IMR-90 (cell line): ENCODE results near the gene CBFA2T3. TPM values are rescaled to one million over a fixed set of nuclear protein-coding genes. Genes with fewer than 3 reads are reported as not detected.

Source experiments
- ATAC-seq: fragments of 200-7000 bp; cut with Tn5 transposase; 2 replicates; pipeline ENCODE4 v1.9.1; 2020; ENCODE audit warnings: low read depth, mild to moderate bottlenecking, moderate library complexity
- BruUV-seq: library from RNA; stranded (reverse); fragments of 400-500 nt; replicated peaks from 2 replicates; lab custom pipeline; 2021; lab: Mats Ljungman, UMichigan
- CTCF ChIA-PET: fragments of 300-600 bp; formaldehyde crosslinking; extraction: SDS; loops from one replicate; lab custom pipeline; 2021; ENCODE audit warnings: antibody characterized with exemption; lab: Yijun Ruan, JAX
- POLR2A ChIA-PET: fragments of 300-600 bp; sonication (Branson Sonifier 250); formaldehyde crosslinking; loops from one replicate; lab custom pipeline; 2022; ENCODE audit warnings: antibody characterized with exemption; ENCODE audit not compliant: unreplicated experiment; lab: Charles Lee
- DNase-seq: peaks from one replicate; pipeline ENCODE4 v3.0.0; 2013
- H2AFZ ChIP-seq: replicated peaks from 2 replicates; pipeline ENCODE3; 2013; ENCODE audit warnings: low read length, mild to moderate bottlenecking; ENCODE audit not compliant: poor library complexity
- H2AK5ac ChIP-seq: 2 replicates; pipeline ENCODE4 v1.6.1; 2013; ENCODE audit warnings: low read depth, low read length, inconsistent platforms
- H2AK9ac ChIP-seq: replicated peaks from 2 replicates; pipeline ENCODE3; 2013; ENCODE audit warnings: mild to moderate bottlenecking, low read depth, low read length, moderate library complexity; ENCODE audit not compliant: poor library complexity
- H2BK120ac ChIP-seq: 2 replicates; pipeline ENCODE4 v1.6.1; 2013; ENCODE audit warnings: low read depth, low read length, inconsistent platforms
- H2BK15ac ChIP-seq: 3 replicates; pipeline ENCODE4 v1.6.1; 2013; ENCODE audit warnings: low read depth, low read length, inconsistent platforms
- H2BK20ac ChIP-seq: 2 replicates; pipeline ENCODE4 v1.6.1; 2013; ENCODE audit warnings: low read depth, mild to moderate bottlenecking, inconsistent platforms, low read length, moderate library complexity
- H2BK5ac ChIP-seq: 2 replicates; pipeline ENCODE4 v1.6.1; 2013; ENCODE audit warnings: mild to moderate bottlenecking, low read depth, low read length, inconsistent platforms; ENCODE audit not compliant: poor library complexity, severe bottlenecking
- H3K14ac ChIP-seq: replicated peaks from 2 replicates; pipeline ENCODE4 v1.6.1; 2013; ENCODE audit warnings: low read depth, low read length, inconsistent platforms
- H3K18ac ChIP-seq: 2 replicates; pipeline ENCODE4 v1.6.1; 2013; ENCODE audit warnings: low read depth, low read length, control low read depth
- H3K23ac ChIP-seq: 2 replicates; pipeline ENCODE4 v1.6.1; 2013; ENCODE audit warnings: low read depth, low read length, inconsistent platforms
- H3K27ac ChIP-seq: 2 replicates; pipeline ENCODE4 v1.5.1; 2013; ENCODE audit warnings: mild to moderate bottlenecking, control low read depth, low read length; ENCODE audit not compliant: insufficient read depth
- H3K27me3 ChIP-seq: 2 replicates; pipeline ENCODE4 v1.6.1; 2013; ENCODE audit warnings: low read length; ENCODE audit not compliant: control insufficient read depth, insufficient read depth
- H3K36me3 ChIP-seq: 2 replicates; pipeline ENCODE4 v1.6.1; 2013; ENCODE audit warnings: low read length, mixed read lengths; ENCODE audit not compliant: control insufficient read depth, insufficient read depth
- H3K4ac ChIP-seq: 2 replicates; pipeline ENCODE4 v1.6.1; 2013; ENCODE audit warnings: low read depth, low read length, inconsistent platforms
- H3K4me1 ChIP-seq: 2 replicates; pipeline ENCODE4 v1.6.1; 2013; ENCODE audit warnings: low read length, mixed read lengths; ENCODE audit not compliant: control insufficient read depth, insufficient read depth
- H3K4me2 ChIP-seq: 2 replicates; pipeline ENCODE4 v1.6.1; 2013; ENCODE audit warnings: low read depth, mild to moderate bottlenecking, control low read depth, low read length, moderate library complexity
- H3K4me3 ChIP-seq: 2 replicates; pipeline ENCODE4 v1.5.1; 2013; ENCODE audit warnings: low read depth, mild to moderate bottlenecking, control low read depth, low read length, moderate library complexity; ENCODE audit not compliant: insufficient read depth
- H3K56ac ChIP-seq: 2 replicates; pipeline ENCODE4 v1.6.1; 2013; ENCODE audit warnings: low read length, inconsistent platforms; ENCODE audit not compliant: insufficient read depth; ENCODE audit errors: extremely low read depth
- H3K79me1 ChIP-seq, 2 experiments: 2 replicates each; pipeline ENCODE4 v1.6.1; 2013; ENCODE audit warnings: low read length in 2 of 2, inconsistent platforms in 1 of 2, low read depth in 1 of 2
- H3K9ac ChIP-seq: 2 replicates; pipeline ENCODE4 v1.6.1; 2013; ENCODE audit warnings: low read depth, low read length, control low read depth
- H3K9me1 ChIP-seq: 2 replicates; pipeline ENCODE4 v1.6.1; 2013; ENCODE audit warnings: low read length, inconsistent platforms; ENCODE audit not compliant: insufficient read depth
- H3K9me3 ChIP-seq: 2 replicates; pipeline ENCODE4 v1.6.1; 2013; ENCODE audit warnings: low read length; ENCODE audit not compliant: control insufficient read depth, insufficient read depth
- H4K20me1 ChIP-seq: 2 replicates; pipeline ENCODE4 v1.6.1; 2013; ENCODE audit warnings: low read length, inconsistent platforms; ENCODE audit not compliant: insufficient read depth
- H4K5ac ChIP-seq: 2 replicates; pipeline ENCODE4 v1.6.1; 2013; ENCODE audit warnings: mild to moderate bottlenecking, low read depth, low read length, control low read depth
- H4K8ac ChIP-seq, 2 experiments: 2 replicates each; pipeline ENCODE4 v1.6.1; 2013; ENCODE audit warnings: low read depth in 2 of 2, low read length in 2 of 2, control low read depth in 1 of 2, inconsistent platforms in 1 of 2
- H4K91ac ChIP-seq: 2 replicates; pipeline ENCODE4 v1.6.1; 2013; ENCODE audit warnings: low read depth, low read length, inconsistent platforms; ENCODE audit not compliant: insufficient read depth
- BHLHE40 ChIP-seq: fragments of 150-350 bp; IDR thresholded peaks from 2 replicates; pipeline ENCODE4 v1.6.1; 2016; ENCODE audit warnings: mild to moderate bottlenecking, low read depth, low read length
- CEBPB ChIP-seq: IDR thresholded peaks from 2 replicates; pipeline ENCODE4 v1.6.1; 2012; ENCODE audit warnings: low read depth, low read length, improper control_type of control experiment
- CHD1 ChIP-seq: IDR thresholded peaks from 2 replicates; pipeline ENCODE4 v1.6.1; 2012; ENCODE audit warnings: low read depth, low read length, improper control_type of control experiment
- FOS ChIP-seq: fragments of 150-350 bp; IDR thresholded peaks from 2 replicates; pipeline ENCODE4 v1.6.1; 2016; ENCODE audit warnings: low read depth, low read length
- MAFK ChIP-seq: IDR thresholded peaks from 2 replicates; pipeline ENCODE4 v1.6.1; 2012; ENCODE audit warnings: low read depth, low read length, improper control_type of control experiment
- MAZ ChIP-seq: IDR thresholded peaks from 2 replicates; pipeline ENCODE4 v1.6.1; 2012; ENCODE audit warnings: low read depth, mild to moderate bottlenecking, low read length, improper control_type of control experiment, moderate library complexity, borderline replicate concordance
- MXI1 ChIP-seq: IDR thresholded peaks from 2 replicates; pipeline ENCODE4 v1.6.1; 2012; ENCODE audit warnings: low read depth, mild to moderate bottlenecking, low read length, moderate library complexity, borderline replicate concordance
- NFE2L2 ChIP-seq: fragments of 150-350 bp; IDR thresholded peaks from 2 replicates; pipeline ENCODE4 v1.6.1; 2016; ENCODE audit warnings: low read depth, mild to moderate bottlenecking, low read length
- POLR2A ChIP-seq: IDR thresholded peaks from 2 replicates; pipeline ENCODE4 v1.6.1; 2012; ENCODE audit warnings: mild to moderate bottlenecking, low read depth, low read length
- RAD21 ChIP-seq: IDR thresholded peaks from 2 replicates; pipeline ENCODE4 v1.6.1; 2012; ENCODE audit warnings: low read length, improper control_type of control experiment
- RFX5 ChIP-seq: IDR thresholded peaks from 2 replicates; pipeline ENCODE4 v1.8.0; 2012; ENCODE audit warnings: low read depth, mild to moderate bottlenecking, low read length, moderate library complexity
- SMC3 ChIP-seq: fragments of 150-350 bp; IDR thresholded peaks from 2 replicates; pipeline ENCODE4 v1.6.1; 2016; ENCODE audit warnings: low read depth, mild to moderate bottlenecking, antibody characterized with exemption, low read length, moderate library complexity
- WGBS, 2 experiments: methylation state at CpG; one replicate each; pipeline versions ENCODE4 v1.1.5 to v1.1.7; 2013; ENCODE audit warnings: missing lambda C conversion rate in 2 of 2; ENCODE audit not compliant: insufficient read length in 1 of 2; ENCODE audit errors: extremely low coverage in 2 of 2; 5-methylcytosine and 5-hydroxymethylcytosine counted together
- dilution Hi-C: fragments of 300-500 bp; cut with HindIII; formaldehyde crosslinking; loops from one replicate; pipeline ENCODE4 v1.14.3; 2018; ENCODE audit warnings: low sequenced_read_pairs; ENCODE audit not compliant: unreplicated experiment
- in situ Hi-C: fragments of 300-500 bp; cut with MboI; formaldehyde crosslinking; loops from 3 replicates; pipeline ENCODE4 v1.14.3; 2019; ENCODE audit warnings: low sequenced_read_pairs, inconsistent platforms, mixed read lengths
- intact Hi-C: fragments of 100-400 bp; cut with micrococcal nuclease; formaldehyde crosslinking; loops from 2 replicates; pipeline ENCODE4 v1.10.0; 2022
- polyA plus RNA-seq, 3 experiments: library from polyadenylated mRNA; depleted of rRNA; stranded (reverse); fragments of >200 nt; gene quantifications; 2 replicates each; pipeline ENCODE4 v1.2.3, GENCODE V29; 2012; ENCODE audit warnings: low replicate concordance in 1 of 3
- total RNA-seq: library from RNA; depleted of rRNA; stranded (reverse); fragments of >200 nt; gene quantifications from 2 replicates; pipeline ENCODE4 v1.2.3, GENCODE V29; 2012
- TF ChIP-seq, protein P1 (sequence below): conservative IDR thresholded peaks from 2 replicates; pipeline ENCODE4 v1.5.1; 2012; ENCODE audit warnings: mild to moderate bottlenecking, low read depth, low read length, improper control_type of control experiment
- TF ChIP-seq, protein P2 (sequence below): fragments of 150-350 bp; IDR thresholded peaks from 2 replicates; pipeline ENCODE4 v1.6.1; 2017; ENCODE audit warnings: mild to moderate bottlenecking, antibody characterized with exemption, low read length, low read depth
- TF ChIP-seq, protein P3 (sequence below): fragments of 150-350 bp; IDR thresholded peaks from 2 replicates; pipeline ENCODE4 v1.6.1; 2016; ENCODE audit warnings: low read depth, mild to moderate bottlenecking, low read length, moderate library complexity, borderline replicate concordance

CBFA2T3 gene
- total and polyA plus RNA-seq, 2 of the 4 experiments (the other 2 are of a cell fraction): not detected

DNA sequence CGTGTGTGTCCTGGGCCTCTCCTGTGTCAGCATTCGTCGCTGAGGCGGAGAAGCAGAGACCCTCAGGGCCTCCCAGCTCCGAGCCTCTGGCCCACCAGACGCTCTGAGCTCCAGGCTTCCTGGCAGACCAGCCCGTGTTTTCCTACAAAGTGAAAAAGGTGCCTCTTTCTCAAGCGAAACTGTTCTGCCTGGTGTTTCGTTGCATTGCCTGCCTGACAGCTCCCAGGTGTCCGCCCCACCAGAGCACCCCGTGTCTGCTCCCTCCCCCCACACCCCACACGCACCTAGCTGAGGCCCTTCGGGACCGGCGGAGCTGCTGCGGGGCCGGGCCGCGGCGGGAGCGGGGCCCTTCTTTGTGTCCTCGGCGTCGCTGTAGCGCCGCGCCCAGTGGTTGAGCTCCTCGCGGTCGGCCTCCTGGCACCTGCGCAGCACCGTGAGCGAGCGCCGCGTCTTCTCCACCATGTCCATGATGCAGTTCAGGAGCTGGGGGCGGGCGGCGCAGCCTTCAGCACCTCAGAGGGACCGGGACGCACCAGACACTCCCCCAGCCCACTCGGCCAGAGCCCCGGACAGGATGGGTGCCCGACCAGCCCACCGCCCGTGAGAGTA is 95.9 kb downstream of the CBFA2T3 start:
- no peak overlapping the region for H3K56ac ChIP-seq
- no peak overlapping the region for H2AK5ac ChIP-seq
- DNase-seq: no peak
- H2BK20ac ChIP-seq: no peak overlapping the region
- H3K4ac ChIP-seq: no peak overlapping the region
- no peak overlapping the region for H4K5ac ChIP-seq
- no peak overlapping the region for H2AK9ac ChIP-seq
- no peaks in the 10 kb centered on the region for H4K20me1 ChIP-seq
- H3K27ac ChIP-seq: no peak overlapping the region
- H3K4me1 ChIP-seq: no peaks in the 10 kb centered on the region
- no peak overlapping the region for H4K8ac ChIP-seq
- in situ Hi-C loops (no loop called here), intact Hi-C loops (no loop called here), dilution Hi-C loops (no loop called here)
- no peak overlapping the region for H3K4me3 ChIP-seq
- H3K18ac ChIP-seq: no peak overlapping the region
- no peak overlapping the region for H3K23ac ChIP-seq
- H2BK5ac ChIP-seq: no peak overlapping the region
- no peak overlapping the region for H3K9ac ChIP-seq
- H3K9me1 ChIP-seq: no peaks in the 10 kb centered on the region
- H3K9me3 ChIP-seq: no peaks in the 10 kb centered on the region
- BruUV-seq: no TSS peak
- POLR2A ChIA-PET: no interaction called here
- WGBS, 2 experiments: 33% methylated on average over 25 of the region's 46 CpGs; no CpG with 5 or more reads in 1 of the 2 experiments
- H4K91ac ChIP-seq: no peak overlapping the region
- H3K36me3 ChIP-seq: no peaks in the 10 kb centered on the region
- no peak overlapping the region for H3K4me2 ChIP-seq
- H3K79me1 ChIP-seq: no peaks in the 10 kb centered on the region
- TF ChIP-seq POLR2A: no peak
- TF ChIP-seq, protein P1, sequence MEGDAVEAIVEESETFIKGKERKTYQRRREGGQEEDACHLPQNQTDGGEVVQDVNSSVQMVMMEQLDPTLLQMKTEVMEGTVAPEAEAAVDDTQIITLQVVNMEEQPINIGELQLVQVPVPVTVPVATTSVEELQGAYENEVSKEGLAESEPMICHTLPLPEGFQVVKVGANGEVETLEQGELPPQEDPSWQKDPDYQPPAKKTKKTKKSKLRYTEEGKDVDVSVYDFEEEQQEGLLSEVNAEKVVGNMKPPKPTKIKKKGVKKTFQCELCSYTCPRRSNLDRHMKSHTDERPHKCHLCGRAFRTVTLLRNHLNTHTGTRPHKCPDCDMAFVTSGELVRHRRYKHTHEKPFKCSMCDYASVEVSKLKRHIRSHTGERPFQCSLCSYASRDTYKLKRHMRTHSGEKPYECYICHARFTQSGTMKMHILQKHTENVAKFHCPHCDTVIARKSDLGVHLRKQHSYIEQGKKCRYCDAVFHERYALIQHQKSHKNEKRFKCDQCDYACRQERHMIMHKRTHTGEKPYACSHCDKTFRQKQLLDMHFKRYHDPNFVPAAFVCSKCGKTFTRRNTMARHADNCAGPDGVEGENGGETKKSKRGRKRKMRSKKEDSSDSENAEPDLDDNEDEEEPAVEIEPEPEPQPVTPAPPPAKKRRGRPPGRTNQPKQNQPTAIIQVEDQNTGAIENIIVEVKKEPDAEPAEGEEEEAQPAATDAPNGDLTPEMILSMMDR: no peak
- no peak for TF ChIP-seq MAFK
- TF ChIP-seq MXI1: no peak
- TF ChIP-seq CHD1: no peak
- TF ChIP-seq, protein P2, sequence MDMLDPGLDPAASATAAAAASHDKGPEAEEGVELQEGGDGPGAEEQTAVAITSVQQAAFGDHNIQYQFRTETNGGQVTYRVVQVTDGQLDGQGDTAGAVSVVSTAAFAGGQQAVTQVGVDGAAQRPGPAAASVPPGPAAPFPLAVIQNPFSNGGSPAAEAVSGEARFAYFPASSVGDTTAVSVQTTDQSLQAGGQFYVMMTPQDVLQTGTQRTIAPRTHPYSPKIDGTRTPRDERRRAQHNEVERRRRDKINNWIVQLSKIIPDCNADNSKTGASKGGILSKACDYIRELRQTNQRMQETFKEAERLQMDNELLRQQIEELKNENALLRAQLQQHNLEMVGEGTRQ: no peak
- no peak for TF ChIP-seq SMC3
- no peak for TF ChIP-seq FOS
- TF ChIP-seq CEBPB: no peak
- no peak for TF ChIP-seq MAZ
- TF ChIP-seq, protein P3, sequence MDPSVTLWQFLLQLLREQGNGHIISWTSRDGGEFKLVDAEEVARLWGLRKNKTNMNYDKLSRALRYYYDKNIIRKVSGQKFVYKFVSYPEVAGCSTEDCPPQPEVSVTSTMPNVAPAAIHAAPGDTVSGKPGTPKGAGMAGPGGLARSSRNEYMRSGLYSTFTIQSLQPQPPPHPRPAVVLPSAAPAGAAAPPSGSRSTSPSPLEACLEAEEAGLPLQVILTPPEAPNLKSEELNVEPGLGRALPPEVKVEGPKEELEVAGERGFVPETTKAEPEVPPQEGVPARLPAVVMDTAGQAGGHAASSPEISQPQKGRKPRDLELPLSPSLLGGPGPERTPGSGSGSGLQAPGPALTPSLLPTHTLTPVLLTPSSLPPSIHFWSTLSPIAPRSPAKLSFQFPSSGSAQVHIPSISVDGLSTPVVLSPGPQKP: no peak
- no peak for TF ChIP-seq NFE2L2
- no peak for TF ChIP-seq BHLHE40
- no peak for TF ChIP-seq RFX5
- TF ChIP-seq RAD21: no peak
- peaks cover 34% of the 10 kb centered on the region for H3K27me3 ChIP-seq
- H2AFZ ChIP-seq: no peak overlapping the region
- CTCF ChIA-PET: no interaction called here
- H2BK120ac ChIP-seq: no peak overlapping the region
- no peak overlapping the region for H2BK15ac ChIP-seq
- no peak for ATAC-seq
- H3K14ac ChIP-seq: no peak overlapping the region
